Islet precursor cell (in vitro differentiated cells): ENCODE results near the gene BLOC1S1.
"Not testable (repeated sequence)": the region's sequence is repeated elsewhere in the genome, so short reads cannot be mapped to it uniquely, and the experiment has no call there.

Source experiments
- DNase-seq: peaks from one replicate; pipeline ENCODE4 v3.0.0-alpha.2; 2018

The BLOC1S1 gene

DNA sequence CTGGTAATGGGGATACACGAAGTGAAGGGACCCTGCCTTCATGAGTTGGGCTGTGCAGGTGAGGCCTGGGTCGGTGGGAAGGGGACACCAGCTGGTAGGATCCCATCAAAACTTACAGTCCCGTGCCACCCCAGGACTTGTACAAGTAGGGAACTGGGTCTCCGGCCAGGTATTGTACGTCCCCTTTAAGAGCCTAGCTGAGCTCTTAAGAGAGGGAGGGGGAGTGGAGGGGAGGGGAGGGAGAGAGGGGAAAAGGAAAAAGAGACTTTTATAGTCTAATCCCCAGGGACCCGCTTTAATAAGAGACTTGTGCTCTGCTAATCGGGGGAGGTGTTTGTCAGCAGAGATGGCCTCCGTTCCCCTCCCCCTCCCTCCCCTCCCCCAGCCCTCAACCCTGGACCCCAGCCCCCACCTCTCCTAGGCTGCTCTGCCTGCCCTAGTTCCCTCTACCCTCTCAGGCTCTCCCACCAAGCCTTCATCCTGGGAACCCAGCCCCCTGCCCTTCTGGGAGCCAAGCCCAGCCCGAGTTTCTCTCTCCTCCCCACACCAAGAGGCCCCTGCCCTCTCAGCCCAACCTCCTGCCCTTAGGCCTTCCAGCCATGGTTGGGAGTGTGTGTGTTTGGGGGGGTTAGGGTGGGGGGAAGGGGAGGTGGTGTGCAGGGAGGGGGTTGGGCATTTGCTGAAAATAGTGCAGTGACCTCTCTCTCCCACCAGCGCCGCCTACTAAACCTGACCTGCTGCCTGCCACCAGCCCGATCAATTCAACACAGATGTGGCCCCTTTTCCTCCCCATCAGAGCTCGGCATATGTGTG, 29.7 kb downstream of the BLOC1S1 start:
- peak; percentile 97 for DNase-seq

DNA sequence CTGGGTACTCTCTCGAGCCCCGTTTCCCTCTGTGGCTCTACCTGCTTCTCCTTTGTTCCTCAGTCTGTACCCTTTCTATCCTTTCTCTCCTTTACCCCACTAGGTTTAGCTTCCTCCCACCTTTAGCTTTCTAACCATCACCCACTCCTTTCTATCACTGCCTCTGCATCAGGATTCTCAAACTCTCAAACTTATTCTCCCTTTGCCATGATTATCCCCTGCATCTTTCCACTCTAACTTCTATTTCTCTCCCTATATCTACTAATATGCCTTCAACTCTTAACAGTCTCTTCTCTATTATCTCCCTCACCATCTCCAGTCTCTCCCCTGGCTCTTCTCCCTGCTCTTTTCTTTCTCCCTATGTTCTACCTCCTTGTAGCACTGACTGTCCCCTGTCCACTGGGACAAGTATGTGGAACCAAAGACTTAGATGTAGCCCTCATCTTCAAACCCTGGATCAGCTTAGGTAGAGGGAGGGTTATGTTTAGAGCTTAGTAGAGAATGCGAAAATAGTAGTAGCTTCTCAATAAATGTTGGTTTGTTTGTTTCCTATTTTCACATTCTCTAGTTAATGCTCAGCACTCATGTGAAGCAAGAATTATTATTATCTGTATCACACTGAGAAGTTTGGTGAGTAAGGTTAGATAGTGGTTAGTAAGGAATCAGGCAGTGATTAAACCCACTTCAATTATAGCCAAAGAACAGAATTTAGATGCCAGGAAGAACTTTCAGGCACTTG, 30.5 kb downstream of the BLOC1S1 start:
- DNase-seq = no peak

DNA sequence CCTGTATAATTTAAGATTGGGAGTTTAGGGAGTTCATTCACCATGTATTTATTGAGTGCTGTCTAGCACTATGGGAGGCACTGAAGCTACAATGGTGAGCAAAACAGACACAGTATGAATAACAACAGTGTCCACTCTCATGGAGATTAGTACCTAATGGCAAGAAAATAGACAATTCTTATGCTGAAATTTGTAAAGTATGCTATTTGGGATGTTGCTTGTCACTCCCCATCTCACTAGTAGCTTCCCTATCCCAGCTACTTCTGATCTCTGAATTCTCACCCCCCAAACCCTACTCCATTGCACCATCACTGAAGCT, 31.0 kb downstream of the BLOC1S1 start:
- DNase-seq = no peak

DNA sequence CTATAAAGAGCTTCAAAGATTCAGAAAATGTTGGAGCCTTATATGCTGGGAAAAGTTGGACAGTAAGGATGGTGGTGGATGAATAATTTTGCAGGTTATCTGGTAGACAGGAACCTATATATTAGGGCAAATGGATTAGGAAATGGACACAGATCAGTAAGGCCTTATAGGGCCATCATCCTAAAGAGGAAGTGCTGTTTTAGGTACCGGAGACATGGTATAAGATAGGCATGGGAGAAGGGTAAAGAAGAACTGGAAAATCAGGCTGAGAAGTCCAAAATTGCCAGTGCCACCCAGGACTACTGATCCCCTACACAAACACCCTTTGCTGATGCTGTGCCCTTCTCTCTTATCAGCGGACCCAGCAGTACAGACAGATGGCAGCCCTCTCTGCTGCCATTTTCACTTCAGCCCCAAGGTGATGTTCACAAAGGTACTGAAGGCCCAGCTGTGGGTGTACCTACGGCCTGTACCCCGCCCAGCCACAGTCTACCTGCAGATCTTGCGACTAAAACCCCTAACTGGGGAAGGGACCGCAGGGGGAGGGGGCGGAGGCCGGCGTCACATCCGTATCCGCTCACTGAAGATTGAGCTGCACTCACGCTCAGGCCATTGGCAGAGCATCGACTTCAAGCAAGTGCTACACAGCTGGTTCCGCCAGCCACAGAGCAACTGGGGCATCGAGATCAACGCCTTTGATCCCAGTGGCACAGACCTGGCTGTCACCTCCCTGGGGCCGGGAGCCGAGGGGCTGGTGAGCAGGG, 32.6 kb downstream of the BLOC1S1 start:
- DNase-seq = no peak

DNA sequence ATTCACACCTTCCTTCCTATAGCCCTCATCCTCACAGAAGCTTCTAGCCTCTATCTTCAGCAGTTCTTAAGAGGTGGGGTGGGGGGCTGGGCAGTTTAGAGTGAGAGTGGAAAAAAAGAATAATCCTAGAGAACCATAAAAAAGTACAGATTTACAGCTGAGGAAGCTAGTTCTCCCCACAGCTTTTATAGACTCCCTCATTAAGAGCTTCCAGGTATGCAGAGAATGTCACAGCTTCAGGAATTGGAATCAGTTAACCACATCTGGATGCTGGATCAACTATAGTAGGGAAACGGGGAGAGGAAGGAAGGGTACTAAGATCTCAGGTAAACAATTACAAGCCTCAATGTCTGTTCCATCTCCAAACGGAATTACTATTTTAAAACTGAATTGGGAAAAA, 39.4 kb downstream of the BLOC1S1 start:
- no peak for DNase-seq

DNA sequence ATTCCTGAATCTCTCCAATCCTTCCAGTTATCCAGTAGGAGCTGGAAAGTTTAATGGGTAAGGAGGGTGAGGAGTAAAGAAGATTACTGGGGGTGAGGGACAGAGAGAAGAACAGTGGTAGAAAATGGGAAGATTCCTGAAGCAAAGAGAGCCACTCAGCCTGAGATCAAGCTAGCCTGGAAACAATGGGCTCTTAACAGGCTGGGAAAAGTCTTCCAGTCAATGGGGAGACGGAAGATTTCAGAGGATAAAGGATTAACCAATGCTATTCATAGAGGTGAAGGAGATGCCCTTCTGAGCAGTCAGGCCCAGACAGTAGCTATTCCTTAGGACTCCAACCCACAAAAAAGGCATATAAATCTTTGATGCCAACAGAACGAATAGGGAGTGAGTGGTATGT, 41.9 kb downstream of the BLOC1S1 start:
- DNase-seq = no peak

DNA sequence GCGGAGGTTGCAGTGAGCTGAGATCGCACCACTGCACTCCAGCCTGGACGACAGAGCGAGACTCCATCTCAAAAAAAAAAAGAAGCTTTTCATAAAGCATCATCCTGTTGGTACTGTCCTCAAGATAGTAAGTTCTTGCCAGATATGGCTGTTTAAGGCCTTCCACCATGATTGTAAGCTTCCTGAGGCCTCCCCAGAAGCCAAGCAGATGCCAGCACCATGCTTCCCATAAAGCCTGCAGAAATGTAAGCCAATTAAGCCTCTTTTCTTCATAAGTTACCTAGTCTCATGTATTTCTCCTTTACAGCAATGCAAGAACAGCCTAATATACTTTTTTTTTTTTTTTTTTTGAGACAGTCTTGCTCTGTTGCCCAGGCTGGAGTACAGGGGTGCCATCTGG, 42.7 kb downstream of the BLOC1S1 start:
- DNase-seq = not testable (repeated sequence)

DNA sequence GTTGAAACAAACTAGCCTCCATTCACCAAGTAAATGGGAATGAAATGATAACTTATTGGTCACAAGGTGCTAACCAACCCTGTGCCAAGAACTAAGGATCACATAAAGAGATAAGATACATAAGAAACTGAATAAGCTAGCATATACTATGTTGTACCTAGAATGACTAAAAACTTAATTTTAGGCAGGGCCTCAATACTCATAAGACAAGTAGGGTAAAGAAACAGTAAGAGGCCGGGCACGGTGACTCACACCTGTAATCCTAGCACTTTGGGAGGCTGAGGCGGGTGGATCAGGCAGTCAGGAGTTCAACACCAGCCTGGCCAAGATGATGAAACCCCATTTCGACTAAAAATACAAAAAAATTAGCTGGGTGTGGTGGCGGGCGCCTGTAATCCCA, 44.8 kb downstream of the BLOC1S1 start:
- DNase-seq = no peak

DNA sequence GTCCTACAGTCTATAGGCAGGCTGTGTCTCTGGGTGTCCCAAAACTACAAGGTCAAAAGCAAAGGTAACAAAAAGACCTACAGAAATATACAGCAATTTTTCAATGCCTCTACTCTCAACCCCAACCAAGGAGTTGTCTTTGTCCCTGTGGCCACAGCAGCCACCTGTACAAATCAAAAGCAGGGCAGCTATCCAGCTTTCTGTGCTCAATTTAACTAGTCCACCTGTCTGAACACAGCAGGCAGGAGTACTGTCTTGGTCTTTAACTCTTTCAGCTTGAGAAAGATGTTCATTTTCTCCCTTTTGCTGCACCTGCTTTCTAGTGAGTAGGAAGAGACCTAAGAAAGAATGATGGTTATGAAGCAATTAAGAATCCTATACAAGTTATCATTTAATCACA, 46.8 kb downstream of the BLOC1S1 start:
- no peak for DNase-seq

DNA sequence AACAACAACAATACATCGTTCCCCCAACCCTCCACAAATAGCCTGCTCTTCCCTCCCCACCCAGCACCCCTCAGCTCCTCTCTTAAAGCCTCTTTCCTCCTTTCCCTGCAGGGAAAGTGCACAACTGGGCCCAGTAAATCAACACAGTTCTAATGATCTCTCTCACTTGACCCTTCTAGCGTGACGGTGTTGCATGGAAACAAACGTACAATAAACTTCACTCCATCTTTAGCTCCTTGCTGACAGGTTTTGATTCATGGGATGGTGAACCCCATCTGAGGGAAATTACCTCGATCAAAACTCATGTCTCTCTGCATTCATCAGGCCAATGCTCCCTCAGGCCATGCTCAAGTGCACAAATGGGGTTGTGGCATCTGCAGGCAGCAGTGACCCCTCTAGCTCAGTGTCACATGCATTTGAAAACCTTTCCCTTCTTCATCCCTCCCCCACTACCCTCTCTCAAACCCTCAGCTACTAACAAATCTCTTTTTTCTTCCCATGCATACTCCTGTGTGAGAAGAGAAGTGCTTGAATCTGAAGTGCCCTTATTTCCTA, 50.0 kb downstream of the BLOC1S1 start:
- DNase-seq = no peak

DNA sequence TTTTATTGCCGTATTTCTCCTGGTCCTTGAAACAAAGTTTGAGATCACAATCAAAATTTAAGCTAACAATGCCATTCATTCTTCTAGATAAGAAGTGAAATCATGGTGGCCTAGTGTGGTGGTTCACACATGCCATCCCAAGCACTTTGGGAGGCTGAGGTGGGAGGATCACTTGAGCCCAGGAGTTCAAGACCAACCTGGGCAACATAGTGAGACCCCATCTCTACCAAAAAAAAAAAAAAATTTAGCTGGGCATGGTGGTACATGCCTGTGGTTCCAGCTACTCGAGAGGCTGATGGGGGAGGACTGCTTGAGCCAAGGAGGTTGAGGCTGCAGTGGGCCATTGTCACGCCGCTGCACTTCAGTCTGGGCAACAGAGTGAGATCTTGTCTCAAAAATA, 51.3 kb downstream of the BLOC1S1 start:
- no peak for DNase-seq
